HCT116 (cell line): ENCODE data around the gene SERPINB13.

Experiments used
- POLR2A ChIP-seq: IDR thresholded peaks from 2 replicates; pipeline ENCODE4 v1.7.0; 2011; ENCODE audit warnings: borderline replicate concordance; ENCODE audit not compliant: insufficient read depth, insufficient read length; ENCODE audit errors: extremely low read depth
- RAD21 ChIP-seq: IDR thresholded peaks from 2 replicates; pipeline ENCODE4 v1.6.1; 2012; ENCODE audit warnings: low read depth, mild to moderate bottlenecking
- SIN3A ChIP-seq: IDR thresholded peaks from 2 replicates; pipeline ENCODE4 v1.6.1; 2012; ENCODE audit warnings: low read depth
- TCF7L2 ChIP-seq: IDR thresholded peaks from 2 replicates; pipeline ENCODE4 v1.7.0; 2011; ENCODE audit warnings: borderline replicate concordance, inconsistent platforms; ENCODE audit not compliant: insufficient read depth, insufficient read length; ENCODE audit errors: extremely low read depth
- ZFX ChIP-seq: fragments of 450-650 bp; IDR thresholded peaks from 2 replicates; pipeline ENCODE4 v1.6.1; 2017
- ZNF274 ChIP-seq: fragments of 200-500 bp; sonication (Bioruptor generic); IDR thresholded peaks from 2 replicates; pipeline ENCODE4 v1.6.1; 2014; ENCODE audit warnings: mild to moderate bottlenecking, low read depth, low read length, inconsistent platforms
- TF ChIP-seq, protein P1 (sequence below), 3 experiments: fragments of 200-600 bp in 1 of 3; sonication (generic) in 1 of 3; IDR thresholded peaks in 2 of 3; conservative IDR thresholded peaks in 1 of 3; 2 replicates each; pipeline ENCODE4 v1.5.1; 2012 to 2017; ENCODE audit warnings: low read depth in 2 of 3, low read length in 2 of 3, antibody characterized with exemption in 1 of 3, borderline replicate concordance in 1 of 3, control low read depth in 1 of 3, mild to moderate bottlenecking in 1 of 3, mixed read lengths in 1 of 3, mixed run types in 1 of 3, moderate library complexity in 1 of 3; ENCODE audit not compliant: insufficient read depth in 1 of 3
- TF ChIP-seq, protein P2 (sequence below): IDR thresholded peaks from 2 replicates; pipeline ENCODE4 v1.6.1; 2012; ENCODE audit warnings: low read depth
- TF ChIP-seq, protein P3 (sequence below): IDR thresholded peaks from 2 replicates; pipeline ENCODE4 v1.6.1; 2012

DNA sequence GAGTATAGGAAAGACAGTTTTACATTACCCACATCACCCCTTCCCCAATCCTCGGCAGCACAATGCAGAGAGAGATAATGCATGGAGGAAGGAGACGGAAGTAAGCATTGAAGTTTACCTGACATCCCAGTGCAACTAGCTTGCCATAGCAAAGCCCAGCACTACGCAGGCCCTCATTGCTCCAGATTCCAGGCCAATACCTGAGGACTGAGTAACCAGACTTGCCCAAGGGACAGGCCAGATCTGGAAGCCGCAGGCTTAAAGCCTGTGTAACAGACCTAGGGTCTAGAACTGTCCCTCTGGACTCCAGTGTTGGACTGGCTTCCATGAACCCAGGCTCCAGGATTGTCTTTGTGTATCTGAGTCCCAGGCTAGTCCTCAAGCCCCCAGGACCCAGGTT, 39.3 kb downstream of the SERPINB13 start:
- no peak for TF ChIP-seq TCF7L2
- TF ChIP-seq POLR2A: no peak
- TF ChIP-seq, protein P1, sequence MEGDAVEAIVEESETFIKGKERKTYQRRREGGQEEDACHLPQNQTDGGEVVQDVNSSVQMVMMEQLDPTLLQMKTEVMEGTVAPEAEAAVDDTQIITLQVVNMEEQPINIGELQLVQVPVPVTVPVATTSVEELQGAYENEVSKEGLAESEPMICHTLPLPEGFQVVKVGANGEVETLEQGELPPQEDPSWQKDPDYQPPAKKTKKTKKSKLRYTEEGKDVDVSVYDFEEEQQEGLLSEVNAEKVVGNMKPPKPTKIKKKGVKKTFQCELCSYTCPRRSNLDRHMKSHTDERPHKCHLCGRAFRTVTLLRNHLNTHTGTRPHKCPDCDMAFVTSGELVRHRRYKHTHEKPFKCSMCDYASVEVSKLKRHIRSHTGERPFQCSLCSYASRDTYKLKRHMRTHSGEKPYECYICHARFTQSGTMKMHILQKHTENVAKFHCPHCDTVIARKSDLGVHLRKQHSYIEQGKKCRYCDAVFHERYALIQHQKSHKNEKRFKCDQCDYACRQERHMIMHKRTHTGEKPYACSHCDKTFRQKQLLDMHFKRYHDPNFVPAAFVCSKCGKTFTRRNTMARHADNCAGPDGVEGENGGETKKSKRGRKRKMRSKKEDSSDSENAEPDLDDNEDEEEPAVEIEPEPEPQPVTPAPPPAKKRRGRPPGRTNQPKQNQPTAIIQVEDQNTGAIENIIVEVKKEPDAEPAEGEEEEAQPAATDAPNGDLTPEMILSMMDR (IDR thresholded peaks at IDR 0.05 in 2 of 3, conservative IDR thresholded peaks at IDR 0.05 in 1 of 3; ENCODE audit: borderline replicate concordance in 1 of 3, insufficient read depth in 1 of 3, low read depth in 2 of 3, low read length in 2 of 3): no peak
- TF ChIP-seq, protein P2, sequence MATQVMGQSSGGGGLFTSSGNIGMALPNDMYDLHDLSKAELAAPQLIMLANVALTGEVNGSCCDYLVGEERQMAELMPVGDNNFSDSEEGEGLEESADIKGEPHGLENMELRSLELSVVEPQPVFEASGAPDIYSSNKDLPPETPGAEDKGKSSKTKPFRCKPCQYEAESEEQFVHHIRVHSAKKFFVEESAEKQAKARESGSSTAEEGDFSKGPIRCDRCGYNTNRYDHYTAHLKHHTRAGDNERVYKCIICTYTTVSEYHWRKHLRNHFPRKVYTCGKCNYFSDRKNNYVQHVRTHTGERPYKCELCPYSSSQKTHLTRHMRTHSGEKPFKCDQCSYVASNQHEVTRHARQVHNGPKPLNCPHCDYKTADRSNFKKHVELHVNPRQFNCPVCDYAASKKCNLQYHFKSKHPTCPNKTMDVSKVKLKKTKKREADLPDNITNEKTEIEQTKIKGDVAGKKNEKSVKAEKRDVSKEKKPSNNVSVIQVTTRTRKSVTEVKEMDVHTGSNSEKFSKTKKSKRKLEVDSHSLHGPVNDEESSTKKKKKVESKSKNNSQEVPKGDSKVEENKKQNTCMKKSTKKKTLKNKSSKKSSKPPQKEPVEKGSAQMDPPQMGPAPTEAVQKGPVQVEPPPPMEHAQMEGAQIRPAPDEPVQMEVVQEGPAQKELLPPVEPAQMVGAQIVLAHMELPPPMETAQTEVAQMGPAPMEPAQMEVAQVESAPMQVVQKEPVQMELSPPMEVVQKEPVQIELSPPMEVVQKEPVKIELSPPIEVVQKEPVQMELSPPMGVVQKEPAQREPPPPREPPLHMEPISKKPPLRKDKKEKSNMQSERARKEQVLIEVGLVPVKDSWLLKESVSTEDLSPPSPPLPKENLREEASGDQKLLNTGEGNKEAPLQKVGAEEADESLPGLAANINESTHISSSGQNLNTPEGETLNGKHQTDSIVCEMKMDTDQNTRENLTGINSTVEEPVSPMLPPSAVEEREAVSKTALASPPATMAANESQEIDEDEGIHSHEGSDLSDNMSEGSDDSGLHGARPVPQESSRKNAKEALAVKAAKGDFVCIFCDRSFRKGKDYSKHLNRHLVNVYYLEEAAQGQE: no peak
- no peak for TF ChIP-seq RAD21
- TF ChIP-seq ZNF274: no peak
- TF ChIP-seq, protein P3, sequence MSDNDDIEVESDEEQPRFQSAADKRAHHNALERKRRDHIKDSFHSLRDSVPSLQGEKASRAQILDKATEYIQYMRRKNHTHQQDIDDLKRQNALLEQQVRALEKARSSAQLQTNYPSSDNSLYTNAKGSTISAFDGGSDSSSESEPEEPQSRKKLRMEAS: no peak
- no peak for TF ChIP-seq SIN3A
- no peak for TF ChIP-seq ZFX
